Liver (tissue), 3 donors: Measurements from ENCODE around the gene APOH.

Experiments
- CTCF ChIP-seq: fragments of 150-350 bp; IDR thresholded peaks from 2 replicates; pipeline ENCODE4 v1.5.1; 2017; ENCODE audit warnings: improper control_type of control experiment, low read depth, low read length; ENCODE audit not compliant: missing input control
- FOXA1 ChIP-seq: IDR thresholded peaks from 2 replicates; pipeline ENCODE4 v1.6.1; 2016; ENCODE audit warnings: antibody characterized with exemption
- JUND ChIP-seq, 2 donors: IDR thresholded peaks; 2 replicates each; pipeline ENCODE4 v1.6.1; 2016; ENCODE audit warnings: antibody characterized with exemption in 2 of 2
- MAX ChIP-seq: IDR thresholded peaks from 2 replicates; pipeline ENCODE4 v1.6.1; 2016; ENCODE audit warnings: antibody characterized with exemption
- RAD21 ChIP-seq, 2 donors: IDR thresholded peaks; 2 replicates each; pipeline ENCODE4 v1.6.1; 2016; ENCODE audit warnings: antibody characterized with exemption in 2 of 2, mild to moderate bottlenecking in 2 of 2
- donor health status: healthy.
- donor health status: healthy.

- no peak for TF ChIP-seq CTCF
- TF ChIP-seq RAD21 (IDR thresholded peaks at IDR 0.05) = no peak
- no peak for TF ChIP-seq JUND (IDR thresholded peaks at IDR 0.05)
- no peak for TF ChIP-seq MAX
- no peak for TF ChIP-seq FOXA1
Observed at GRCh38 chr17:66241839-66242238, 12.6 kb upstream of the APOH start.
